HEK293T (cell line): ENCODE data around the gene TMEM129.
A peak's percentile ranks its signal among the peaks of the same experiment; 100 is the strongest.

Experiments used
- CTCF ChIA-PET: fragments of 350-600 bp; formaldehyde crosslinking; extraction: SDS; loops from one replicate; lab custom pipeline; 2021; ENCODE audit warnings: antibody characterized with exemption, inconsistent platforms; lab: Yijun Ruan, JAX
- POLR2A ChIA-PET: fragments of 350-600 bp; formaldehyde crosslinking; extraction: SDS; loops from one replicate; lab custom pipeline; 2020; ENCODE audit warnings: antibody characterized with exemption, inconsistent platforms; lab: Yijun Ruan, JAX
- DNase-seq: peaks from one replicate; pipeline ENCODE4 v3.0.0; 2012; ENCODE audit warnings: mixed read lengths; ENCODE audit errors: extremely low spot score
- ARNT ChIP-seq: fragments of 450-650 bp; IDR thresholded peaks from 2 replicates; pipeline ENCODE4 v1.6.1; 2017; ENCODE audit warnings: mild to moderate bottlenecking
- BHLHE40 ChIP-seq: fragments of 450-650 bp; IDR thresholded peaks from 2 replicates; pipeline ENCODE4 v1.6.1; 2016; ENCODE audit warnings: mild to moderate bottlenecking, moderate library complexity, borderline replicate concordance
- CTBP1 ChIP-seq: fragments of 450-650 bp; IDR thresholded peaks from 2 replicates; pipeline ENCODE4 v1.6.1; 2016; ENCODE audit warnings: borderline replicate concordance
- ELF4 ChIP-seq: fragments of 450-650 bp; IDR thresholded peaks from 2 replicates; pipeline ENCODE4 v1.6.1; 2017; ENCODE audit warnings: antibody characterized with exemption
- FOXA1 ChIP-seq: fragments of 450-650 bp; IDR thresholded peaks from 2 replicates; pipeline ENCODE4 v1.6.1; 2016; ENCODE audit warnings: mild to moderate bottlenecking
- FOXK2 ChIP-seq: fragments of 450-650 bp; IDR thresholded peaks from 2 replicates; pipeline ENCODE4 v1.6.1; 2016; ENCODE audit warnings: mild to moderate bottlenecking
- FOXM1 ChIP-seq: fragments of 450-650 bp; IDR thresholded peaks from 2 replicates; pipeline ENCODE4 v1.6.1; 2017; ENCODE audit warnings: mild to moderate bottlenecking, borderline replicate concordance
- HDGF ChIP-seq: fragments of 450-650 bp; IDR thresholded peaks from 2 replicates; pipeline ENCODE4 v1.6.1; 2017; ENCODE audit warnings: antibody characterized with exemption, borderline replicate concordance
- L3MBTL2 ChIP-seq: fragments of 450-650 bp; conservative IDR thresholded peaks from 2 replicates; pipeline ENCODE4 v1.6.1; 2016; ENCODE audit warnings: mild to moderate bottlenecking
- LEF1 ChIP-seq: fragments of 450-650 bp; IDR thresholded peaks from 2 replicates; pipeline ENCODE4 v1.6.1; 2017; ENCODE audit warnings: mild to moderate bottlenecking, borderline replicate concordance
- NFRKB ChIP-seq: fragments of 450-650 bp; IDR thresholded peaks from 2 replicates; pipeline ENCODE4 v1.6.1; 2016; ENCODE audit warnings: mild to moderate bottlenecking, moderate library complexity
- PKNOX1 ChIP-seq: fragments of 450-650 bp; IDR thresholded peaks from 2 replicates; pipeline ENCODE4 v1.6.1; 2016
- SP1 ChIP-seq: fragments of 450-650 bp; IDR thresholded peaks from 2 replicates; pipeline ENCODE4 v1.6.1; 2017
- SUZ12 ChIP-seq: fragments of 450-650 bp; IDR thresholded peaks from 2 replicates; pipeline ENCODE4 v1.6.1; 2016; ENCODE audit warnings: mild to moderate bottlenecking
- TARDBP ChIP-seq: fragments of 450-650 bp; IDR thresholded peaks from 2 replicates; pipeline ENCODE4 v1.6.1; 2016
- ZNF384 ChIP-seq: fragments of 450-650 bp; IDR thresholded peaks from 2 replicates; pipeline ENCODE4 v1.6.1; 2016

TMEM129 gene

DNA sequence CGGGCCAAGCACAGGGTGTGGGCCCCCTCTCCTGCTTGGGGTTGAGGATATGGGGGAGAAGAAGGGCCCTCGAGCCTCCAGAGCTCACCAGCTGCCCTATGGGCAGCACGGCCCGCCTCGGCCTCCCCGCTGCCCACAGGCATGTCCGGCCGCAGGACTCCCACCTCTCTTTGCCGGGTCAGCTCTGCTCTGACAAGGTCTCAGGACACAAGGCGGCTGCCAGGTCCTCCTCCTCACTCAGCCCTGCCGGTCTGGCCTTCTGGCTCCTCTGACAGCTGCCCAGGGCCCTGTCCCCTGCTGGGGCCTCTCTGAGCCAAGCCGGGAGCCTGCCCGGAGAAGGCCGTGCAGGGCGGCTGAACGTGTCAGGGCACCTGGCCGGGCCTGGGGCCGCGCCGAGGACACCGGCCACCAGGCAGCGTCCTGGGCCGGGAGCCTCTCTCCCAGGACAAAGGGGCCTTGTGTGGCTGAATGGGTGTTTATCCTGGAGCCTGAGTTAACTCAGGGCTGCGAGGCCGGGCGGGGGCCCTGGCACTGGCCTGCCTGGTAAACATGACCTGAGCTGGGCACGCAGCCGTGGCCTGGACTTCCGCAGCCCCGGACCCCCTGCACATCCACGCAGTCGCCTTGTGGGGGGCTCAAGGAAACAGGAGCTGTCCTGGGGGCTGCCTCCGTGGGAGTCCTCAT lies 25.9 kb upstream of the TMEM129 start:
- TF ChIP-seq HDGF (no peak), FOXA1 (no peak), ELF4 (no peak), FOXK2 (no peak), NFRKB (no peak), PKNOX1 (no peak), CTBP1 (no peak), LEF1 (no peak), SP1 (no peak), TARDBP (no peak), ZNF384 (no peak), ARNT (no peak), SUZ12 (no peak), L3MBTL2 (no peak), FOXM1 (no peak), BHLHE40 (no peak)
- CTCF ChIA-PET: interaction anchor here (0.6 to 6.6 kb wide), 11 partner anchors 11 to 65 kb away, joined by 3 to 116 read pairs (median 4); partner anchors contain the start of genes FGFR3, TACC3 and TMEM129
- POLR2A ChIA-PET: interaction anchor here (0.5 to 1.7 kb wide), 2 partner anchors 66 to 1925 kb away, joined by 3 to 5 read pairs; no protein-coding TSS in a partner anchor
- no peak for DNase-seq

DNA sequence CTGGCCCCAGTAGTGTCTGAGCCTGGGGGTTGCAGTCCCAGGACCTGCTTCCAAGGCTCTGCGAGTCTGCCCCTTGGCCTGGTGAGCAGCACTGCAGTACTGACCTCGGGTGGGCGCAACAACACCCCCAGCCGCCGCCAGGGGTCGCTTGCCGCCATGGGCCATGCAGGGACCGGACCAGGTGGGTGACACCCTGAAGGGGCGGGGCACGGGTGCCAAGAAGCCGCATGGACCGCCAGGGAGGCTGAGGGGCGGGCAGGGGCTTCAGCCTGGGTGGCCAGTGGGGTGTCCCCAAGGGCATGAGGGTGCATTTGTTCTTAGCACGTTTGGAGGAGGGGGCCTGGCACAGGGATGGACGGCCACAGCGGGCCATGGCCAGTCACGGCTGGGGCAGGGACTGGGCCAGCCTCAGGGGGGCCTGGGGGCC lies 25.2 kb upstream of the TMEM129 start:
- TF ChIP-seq BHLHE40: no peak
- TF ChIP-seq CTBP1: no peak
- TF ChIP-seq L3MBTL2: no peak
- TF ChIP-seq ZNF384: no peak
- TF ChIP-seq HDGF: no peak
- TF ChIP-seq SUZ12: no peak
- no peak for TF ChIP-seq TARDBP
- CTCF ChIA-PET: interaction anchor here (0.6 to 6.6 kb wide), 9 partner anchors 12 to 66 kb away, joined by 3 to 116 read pairs (median 4); partner anchors contain the start of gene FGFR3
- POLR2A ChIA-PET: interaction anchor here (0.5 to 1.7 kb wide), 2 partner anchors 66 to 1926 kb away, joined by 3 to 5 read pairs; no protein-coding TSS in a partner anchor
- peak; percentile 89 for DNase-seq

DNA sequence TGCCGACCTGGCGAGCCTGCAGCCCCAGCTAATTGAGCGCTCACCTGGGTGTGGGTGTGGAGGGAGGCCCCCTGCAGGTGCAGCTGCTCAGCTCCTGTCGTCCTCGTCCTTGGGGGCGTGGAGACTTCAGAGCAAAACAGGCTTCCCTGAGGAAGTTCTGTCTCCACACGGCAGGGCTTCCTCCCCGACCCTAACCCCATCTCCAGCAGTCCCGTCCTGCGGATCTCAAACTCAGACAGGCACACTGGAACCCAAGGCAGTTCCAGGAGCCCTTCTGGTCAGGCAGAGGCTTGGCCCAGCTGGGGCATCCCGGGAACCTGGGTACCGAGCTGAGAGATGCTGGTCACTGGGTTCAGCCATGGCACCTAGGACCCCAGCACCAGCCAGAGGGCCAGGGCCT lies 24.6 kb upstream of the TMEM129 start:
- POLR2A ChIA-PET: interaction anchor here (1.8 kb wide), 1 partner anchor 25 kb away, joined by 5 read pairs; the partner anchor contains the start of genes TACC3 and TMEM129
- CTCF ChIA-PET: interaction anchor here (0.8 to 6.6 kb wide), 6 partner anchors 13 to 117 kb away, joined by 4 to 116 read pairs (median 4); no protein-coding TSS in a partner anchor

DNA sequence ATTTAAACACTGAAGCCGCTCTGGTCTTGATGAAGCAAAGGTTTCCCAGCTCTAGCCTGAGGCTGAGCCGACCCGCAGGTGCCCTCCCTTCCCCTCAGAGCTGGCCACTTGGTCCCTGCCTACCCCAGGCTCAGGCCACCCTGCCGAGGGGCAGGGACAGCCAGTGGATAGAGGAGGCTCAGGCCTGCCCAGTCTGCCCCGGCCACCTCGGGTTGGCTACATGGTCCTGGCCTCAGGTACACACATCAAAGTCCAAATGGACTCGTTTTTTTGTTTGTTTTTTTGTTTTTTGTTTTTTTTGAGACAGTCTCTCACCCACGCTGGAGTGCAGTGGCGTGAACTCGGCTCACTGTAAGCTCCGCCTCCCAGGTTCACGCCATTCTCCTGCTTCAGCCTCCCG lies 24.0 kb upstream of the TMEM129 start:
- ChIA-PET CTCF (interaction anchor here (0.8 to 6.6 kb wide), 6 partner anchors 13 to 116 kb away, joined by 4 to 116 read pairs (median 4); no protein-coding TSS in a partner anchor), POLR2A (interaction anchor here (1.3 to 1.8 kb wide), 2 partner anchors 15 to 24 kb away, joined by 4 to 5 read pairs; partner anchors contain the start of genes TACC3 and TMEM129)
- no peak for DNase-seq
- TF ChIP-seq ZNF384 (no peak), FOXM1 (no peak), CTBP1 (no peak), BHLHE40 (no peak), NFRKB (no peak), SUZ12 (no peak), TARDBP (no peak), ELF4 (no peak), LEF1 (no peak), FOXK2 (no peak), L3MBTL2 (no peak), FOXA1 (no peak), HDGF (no peak), ARNT (no peak), PKNOX1 (no peak), SP1 (no peak)

More for the DNA sequence above, 24.6 kb upstream of the TMEM129 start:
- DNase-seq: no peak
- TF ChIP-seq FOXM1 (no peak), LEF1 (no peak), BHLHE40 (no peak), ARNT (no peak), FOXK2 (no peak), TARDBP (no peak), NFRKB (no peak), ZNF384 (no peak), L3MBTL2 (no peak), FOXA1 (no peak), HDGF (no peak), SUZ12 (no peak), ELF4 (no peak), SP1 (no peak), PKNOX1 (no peak), CTBP1 (no peak)

DNA sequence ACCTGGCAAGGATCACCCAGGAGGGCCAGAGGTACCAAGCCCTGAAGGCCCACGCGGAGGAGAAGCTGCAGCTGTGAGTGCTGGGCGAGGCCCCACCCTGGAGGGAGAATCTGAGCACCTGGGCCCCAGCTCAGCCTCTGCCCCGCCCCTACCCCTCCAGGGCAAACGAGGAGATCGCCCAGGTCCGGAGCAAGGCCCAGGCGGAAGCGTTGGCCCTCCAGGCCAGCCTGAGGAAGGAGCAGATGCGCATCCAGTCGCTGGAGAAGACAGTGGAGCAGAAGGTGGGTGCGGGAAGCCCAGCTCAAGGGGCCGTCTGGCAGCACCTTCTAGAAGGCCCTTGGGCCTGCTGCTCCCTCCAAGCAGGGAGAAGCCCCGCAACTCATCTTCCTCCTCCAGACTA lies 23.4 kb upstream of the TMEM129 start:
- CTCF ChIA-PET: interaction anchor here (0.7 to 6.6 kb wide), 4 partner anchors 14 to 74 kb away, joined by 3 to 116 read pairs (median 4); no protein-coding TSS in a partner anchor
- TF ChIP-seq FOXM1: no peak
- no peak for TF ChIP-seq NFRKB
- no peak for TF ChIP-seq CTBP1
- TF ChIP-seq SP1: no peak
- no peak for TF ChIP-seq ELF4
- no peak for TF ChIP-seq FOXK2
- POLR2A ChIA-PET: interaction anchor here (0.6 to 1.8 kb wide), 4 partner anchors 15 to 64 kb away, joined by 3 to 5 read pairs (median 4); partner anchors contain the start of genes TACC3 and TMEM129
- DNase-seq: no peak
